Measurements from ENCODE around the gene PRKCI. TPM values are rescaled to one million over a fixed set of nuclear protein-coding genes. Genes with fewer than 3 reads are reported as not detected.
"Not testable (repeated sequence)": the region's sequence is repeated elsewhere in the genome, so short reads cannot be mapped to it uniquely, and the experiment has no call there.

PRKCI gene
- total RNA-seq, 1 donor from 2014 or later: 167 TPM

DNA sequence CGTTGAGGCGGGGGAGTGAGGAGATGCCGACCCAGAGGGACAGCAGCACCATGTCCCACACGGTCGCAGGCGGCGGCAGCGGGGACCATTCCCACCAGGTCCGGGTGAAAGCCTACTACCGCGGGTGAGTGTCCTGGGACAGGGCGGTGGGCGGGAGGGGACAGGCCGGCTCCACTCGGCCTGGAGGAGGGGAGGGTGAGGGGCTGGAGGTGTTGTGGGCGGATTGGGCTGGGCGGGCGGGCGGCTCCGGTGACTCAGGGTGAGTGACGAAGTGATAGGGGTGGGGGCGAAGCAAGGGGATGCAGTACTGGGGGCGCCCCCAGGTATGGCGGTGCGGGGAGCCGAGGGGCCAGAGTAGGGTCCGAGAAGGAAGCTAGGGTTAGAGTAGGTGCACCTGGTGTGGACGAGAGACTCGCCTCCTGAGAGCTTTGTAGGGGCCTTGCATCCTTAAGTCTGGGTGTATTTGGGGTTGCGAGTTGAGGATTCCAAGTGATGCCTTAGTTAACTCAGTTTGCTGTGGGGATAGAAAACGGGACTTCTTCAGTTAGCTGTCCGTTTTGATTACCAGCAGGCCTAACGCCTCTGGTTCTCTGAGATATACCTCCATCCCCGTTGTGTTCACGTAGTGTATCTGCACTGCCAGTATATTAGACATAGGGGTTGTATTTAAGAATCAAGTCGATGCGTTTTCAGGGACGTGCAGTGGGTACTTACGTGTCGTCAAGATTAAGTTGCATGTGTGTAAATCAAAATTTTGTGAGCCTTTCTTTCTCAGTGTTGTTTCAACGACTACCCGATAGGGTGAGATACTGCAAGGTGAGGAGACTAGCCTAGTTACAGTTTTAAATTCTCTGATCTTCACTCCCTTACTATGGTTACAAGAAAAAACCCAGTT, 670 bp downstream of the PRKCI start:
- DNase-seq (ENCODE audit: low read depth): peak; percentile 46

DNA sequence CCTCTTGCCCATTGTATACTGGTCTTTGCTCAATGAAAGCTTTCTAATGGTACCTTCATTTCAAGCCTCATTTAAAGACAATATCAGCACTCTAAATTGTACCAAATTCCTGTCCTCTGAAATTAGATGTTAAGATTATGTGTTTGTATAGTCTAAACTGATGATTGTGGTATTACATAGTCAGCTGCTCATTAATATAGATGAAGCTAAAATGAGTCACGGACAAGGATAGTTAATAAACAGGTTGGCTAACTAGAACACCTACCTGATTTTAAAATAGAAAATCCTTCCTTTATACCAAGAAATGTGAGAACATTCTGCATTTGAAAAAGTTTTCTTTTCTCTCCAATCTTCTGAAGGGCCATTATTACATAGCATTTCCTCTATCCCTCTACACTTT, 2.9 kb downstream of the PRKCI start:
- DNase-seq (ENCODE audit: low read depth): peak; percentile 70

DNA sequence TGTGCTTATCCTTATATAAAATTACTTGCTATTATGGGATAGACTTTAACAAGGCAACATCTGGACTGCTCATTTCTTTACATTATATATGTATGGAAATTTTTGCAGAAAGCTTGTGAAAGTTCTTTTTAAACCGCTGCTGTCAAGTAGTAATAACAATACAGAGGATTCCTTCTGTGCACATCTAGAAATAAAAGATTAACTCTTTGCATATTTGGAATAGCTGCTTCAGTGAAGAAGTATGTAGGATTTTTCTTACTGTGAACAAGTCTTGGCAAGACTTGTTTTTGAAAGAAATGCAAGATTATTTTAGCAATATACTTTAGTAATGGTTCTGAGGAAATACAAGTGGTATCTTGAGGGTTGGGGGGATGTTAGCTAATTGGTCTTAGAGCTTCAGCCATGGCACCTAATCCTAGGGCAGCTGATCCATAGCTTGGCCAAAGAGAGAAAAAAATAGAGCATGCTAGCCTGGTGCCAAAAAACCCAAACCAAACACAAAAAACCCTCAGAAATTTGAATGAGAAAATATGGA, 4.3 kb downstream of the PRKCI start:
- peak; percentile 80 for DNase-seq (ENCODE audit: low read depth)

DNA sequence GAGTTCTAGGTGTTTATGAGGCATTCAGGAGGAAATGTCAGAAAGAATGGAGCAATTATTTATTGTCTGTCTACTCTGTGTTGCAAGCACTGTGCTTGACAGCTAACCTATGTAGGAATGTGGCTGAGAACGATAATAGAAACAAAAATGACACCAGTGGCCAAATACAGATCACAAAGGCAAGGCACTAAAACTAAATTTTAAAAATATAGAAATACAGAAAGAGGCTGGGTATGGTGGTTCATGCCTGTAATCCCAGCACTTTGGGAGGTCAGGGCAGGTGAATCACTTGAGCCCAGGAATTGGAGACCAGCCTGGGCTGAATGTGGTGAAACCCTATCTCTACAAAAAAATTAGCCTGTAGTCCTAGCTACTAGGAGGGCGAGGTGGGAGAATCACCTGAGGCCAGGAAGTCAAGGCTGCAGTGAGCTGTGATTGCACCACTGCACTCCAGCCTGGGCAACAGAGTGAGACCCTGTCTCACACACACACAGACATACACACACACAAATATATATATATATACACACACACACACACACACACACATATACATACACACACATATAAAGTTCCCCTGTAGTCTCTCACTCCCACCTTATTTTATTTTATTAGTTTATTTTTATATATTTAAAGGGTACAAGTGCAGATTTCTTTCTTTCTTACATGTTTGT, 6.0 kb downstream of the PRKCI start:
- peak; percentile 87 for DNase-seq (ENCODE audit: low read depth)

DNA sequence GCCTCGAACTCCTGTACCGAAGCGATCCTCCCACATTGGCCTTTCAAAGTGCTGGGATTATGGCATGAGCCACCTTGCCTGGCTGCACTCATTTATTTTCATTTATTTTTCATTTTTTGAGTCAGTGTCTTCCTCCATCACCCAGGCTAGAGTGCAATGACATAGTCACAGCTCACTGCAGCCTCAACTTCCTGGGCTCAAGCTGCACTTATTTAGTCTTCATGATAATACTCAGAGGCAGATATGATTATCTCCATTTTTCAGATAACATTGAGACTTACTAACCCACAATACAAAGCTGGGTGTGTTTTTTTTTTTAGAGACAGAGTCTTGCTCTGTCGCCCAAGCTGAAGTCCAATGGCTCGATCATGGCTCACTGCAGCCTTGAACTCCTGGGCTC, 10.0 kb downstream of the PRKCI start:
- peak; percentile 32 for DNase-seq (ENCODE audit: low read depth)

DNA sequence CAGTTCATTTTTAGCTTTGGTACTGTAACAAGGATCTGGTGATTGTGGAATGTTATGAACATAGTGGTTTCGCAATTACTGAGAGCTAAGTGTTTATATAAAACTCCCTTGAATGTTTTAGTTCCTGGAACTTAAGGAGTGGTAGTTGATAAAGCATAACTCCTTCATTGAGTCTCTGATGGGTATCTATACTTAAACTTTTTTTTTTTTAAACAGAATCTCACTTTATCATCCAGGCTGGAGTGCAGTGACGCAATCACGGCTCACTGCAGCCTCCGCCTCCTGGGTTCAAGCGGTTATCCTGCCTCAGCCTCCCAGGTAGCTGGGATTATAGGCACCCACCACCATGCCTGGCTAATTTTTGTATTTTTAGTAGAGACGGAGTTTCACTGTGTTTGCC, 11.3 kb downstream of the PRKCI start:
- DNase-seq (ENCODE audit: low read depth): peak; percentile 91

DNA sequence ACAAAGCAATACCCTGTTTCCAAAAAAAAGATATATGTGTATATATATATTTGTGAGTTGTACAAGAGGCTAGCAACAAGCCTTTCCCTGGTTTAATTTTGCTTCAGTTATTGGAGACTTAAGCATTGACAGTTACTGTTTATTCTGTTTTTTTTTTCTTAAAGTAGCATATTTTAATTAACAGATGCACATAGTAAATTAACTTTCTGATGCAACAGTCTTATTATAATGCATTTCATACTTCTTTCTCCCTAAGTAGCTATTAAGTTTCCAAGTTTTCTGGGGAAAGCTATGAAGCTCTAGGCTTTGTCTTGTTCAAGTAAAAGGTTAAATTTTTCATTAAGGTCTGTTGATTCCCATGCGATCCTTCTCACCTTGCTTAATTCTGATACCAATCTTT, 17.9 kb downstream of the PRKCI start:
- no peak for DNase-seq (ENCODE audit: low read depth)

DNA sequence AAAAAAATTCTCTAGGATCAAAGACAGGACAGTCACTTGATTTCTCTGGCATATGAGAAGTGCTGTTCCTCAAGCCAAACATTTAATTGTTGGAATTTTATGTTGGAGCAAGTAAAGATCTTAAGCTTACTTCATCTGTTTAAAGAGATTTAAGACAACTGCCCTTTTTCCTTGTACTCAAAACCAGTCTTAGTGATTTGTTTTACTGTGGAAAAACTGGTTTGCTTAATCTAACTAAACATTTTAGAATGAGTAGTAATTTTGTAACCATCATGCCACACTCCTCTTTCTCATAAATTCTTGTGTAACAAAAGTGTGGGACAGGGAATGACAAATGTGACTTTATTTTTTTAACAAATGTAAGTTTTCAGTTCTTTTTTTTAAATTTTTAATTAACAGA, 18.4 kb downstream of the PRKCI start:
- no peak for DNase-seq (ENCODE audit: low read depth)

DNA sequence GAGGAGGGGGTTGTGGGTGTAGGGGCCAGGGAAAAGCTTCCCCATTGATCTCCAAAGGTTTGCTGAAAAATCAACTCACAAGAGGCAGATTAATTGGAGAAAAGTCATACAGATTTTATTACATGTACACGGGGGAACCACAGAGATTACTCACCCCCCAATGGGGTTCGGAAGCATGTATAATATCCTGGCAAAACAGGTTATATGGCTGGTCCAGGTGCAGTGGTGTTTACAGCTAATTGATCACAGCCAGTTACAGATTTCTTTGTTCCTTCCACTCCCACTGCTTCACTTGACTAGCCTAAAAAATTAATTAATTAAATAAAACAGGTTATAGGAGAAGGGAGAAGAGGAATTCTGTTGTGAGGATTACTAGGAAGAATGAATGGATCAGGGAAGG, 22.4 kb downstream of the PRKCI start:
- no peak for DNase-seq (ENCODE audit: low read depth)

DNA sequence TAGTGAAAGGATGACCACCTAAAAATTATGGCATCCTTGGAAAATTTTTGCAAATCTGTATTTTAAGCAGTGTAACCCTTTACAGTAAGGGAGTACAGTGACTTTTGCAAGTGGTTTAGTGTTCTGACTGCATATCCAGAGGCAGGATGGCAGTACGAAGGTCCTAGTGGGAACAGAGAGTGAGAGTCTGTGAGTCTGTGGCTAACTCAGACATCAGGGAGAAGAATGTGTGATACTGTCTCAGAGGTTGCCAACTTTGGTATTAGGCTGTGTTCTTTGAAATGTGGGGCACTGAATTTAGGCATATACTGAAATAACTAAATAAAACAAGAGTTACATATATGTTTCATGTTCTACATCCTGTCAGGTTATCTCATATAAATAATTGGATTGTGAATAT, 25.7 kb downstream of the PRKCI start:
- no peak for DNase-seq (ENCODE audit: low read depth)

DNA sequence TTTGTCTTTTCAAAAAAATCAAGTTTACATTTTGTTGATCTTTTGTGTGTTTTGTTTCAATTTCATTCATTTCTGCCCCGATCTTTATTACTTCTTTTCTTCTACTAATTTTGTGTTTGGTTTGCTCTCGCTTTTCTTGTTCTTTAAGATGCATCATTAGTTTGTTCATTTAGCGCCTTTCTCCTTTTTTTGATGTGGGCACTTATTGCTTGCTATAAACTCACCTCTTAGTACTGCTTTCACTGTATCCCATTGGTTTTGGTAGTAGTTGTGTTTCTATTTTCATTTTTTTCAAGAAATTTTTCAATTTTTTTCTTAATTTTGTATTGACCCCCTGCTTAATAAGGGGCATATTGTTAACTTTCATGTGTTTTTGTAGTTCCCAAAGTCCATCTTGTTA, 34.4 kb downstream of the PRKCI start:
- DNase-seq (ENCODE audit: low read depth): no peak

DNA sequence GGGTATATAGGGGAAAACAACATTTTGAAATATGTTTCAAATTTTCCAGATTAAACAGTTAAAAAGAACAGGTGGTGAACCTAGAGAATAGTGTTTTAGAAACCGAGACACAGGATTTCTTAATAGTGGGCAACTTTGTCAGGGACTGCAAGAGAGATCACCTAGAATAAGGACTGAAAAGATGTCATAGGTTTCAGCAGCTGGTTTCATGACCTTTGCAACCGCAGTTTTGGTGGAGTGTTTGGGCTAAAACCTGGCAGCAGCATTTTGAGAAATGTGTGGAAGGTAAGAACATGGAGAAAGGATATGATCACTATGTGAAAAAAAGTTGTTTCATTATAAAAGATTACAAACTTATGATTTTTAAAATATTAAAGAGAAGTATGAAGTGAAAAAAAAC, 34.9 kb downstream of the PRKCI start:
- DNase-seq (ENCODE audit: low read depth): no peak

DNA sequence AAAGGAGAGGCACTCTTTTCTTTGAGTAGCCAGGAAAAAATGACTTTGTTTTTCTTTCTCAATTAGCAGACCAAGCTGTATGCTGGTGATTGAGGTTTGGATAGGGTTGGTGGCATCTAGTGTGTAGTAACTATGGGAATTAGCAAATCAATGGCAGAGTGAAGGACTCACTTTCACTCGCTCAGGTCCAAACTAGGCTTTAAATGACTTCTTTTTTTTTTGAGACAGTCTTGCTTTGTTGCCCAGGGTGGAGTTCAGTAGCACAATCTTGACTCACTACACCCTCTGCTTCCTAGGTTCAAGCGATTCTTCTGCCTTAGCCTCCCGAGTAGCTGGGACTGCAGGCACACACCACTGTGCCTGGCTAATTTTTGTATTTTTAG, 35.9 kb downstream of the PRKCI start:
- DNase-seq (ENCODE audit: low read depth): peak; percentile 30

DNA sequence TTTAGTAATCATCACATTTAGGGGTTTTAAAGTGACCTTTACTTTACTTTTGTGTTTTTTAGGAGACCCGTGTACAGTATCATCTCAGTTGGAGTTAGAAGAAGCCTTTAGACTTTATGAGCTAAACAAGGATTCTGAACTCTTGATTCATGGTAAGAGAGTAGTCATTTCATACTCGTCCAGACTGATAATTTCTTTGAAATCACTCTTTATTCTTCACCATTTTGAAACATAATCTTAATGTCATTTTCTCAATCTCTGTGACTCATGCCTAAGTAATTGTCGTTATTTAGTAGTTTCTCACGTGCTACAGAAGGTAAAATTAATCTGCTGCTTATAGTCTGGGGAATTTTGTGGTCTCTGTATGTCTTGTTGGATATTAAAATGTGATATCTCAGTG, 37.7 kb downstream of the PRKCI start:
- DNase-seq (ENCODE audit: low read depth): no peak

DNA sequence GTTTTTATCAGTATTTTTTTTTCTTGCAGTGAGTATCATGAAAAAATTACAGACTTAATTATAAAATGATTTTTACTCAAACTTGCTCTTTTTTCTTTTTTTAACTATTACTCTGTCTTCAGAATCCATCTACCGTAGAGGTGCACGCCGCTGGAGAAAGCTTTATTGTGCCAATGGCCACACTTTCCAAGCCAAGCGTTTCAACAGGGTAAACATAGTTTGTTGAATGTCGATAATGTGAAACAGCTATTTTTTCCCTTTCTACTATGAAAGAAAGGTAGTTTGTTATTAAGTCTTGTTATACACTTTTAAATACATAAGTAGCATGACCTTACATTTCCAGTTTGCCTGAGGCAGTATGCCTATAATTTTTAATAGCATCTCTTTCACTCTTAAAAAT, 45.6 kb downstream of the PRKCI start:
- DNase-seq (ENCODE audit: low read depth): no peak

DNA sequence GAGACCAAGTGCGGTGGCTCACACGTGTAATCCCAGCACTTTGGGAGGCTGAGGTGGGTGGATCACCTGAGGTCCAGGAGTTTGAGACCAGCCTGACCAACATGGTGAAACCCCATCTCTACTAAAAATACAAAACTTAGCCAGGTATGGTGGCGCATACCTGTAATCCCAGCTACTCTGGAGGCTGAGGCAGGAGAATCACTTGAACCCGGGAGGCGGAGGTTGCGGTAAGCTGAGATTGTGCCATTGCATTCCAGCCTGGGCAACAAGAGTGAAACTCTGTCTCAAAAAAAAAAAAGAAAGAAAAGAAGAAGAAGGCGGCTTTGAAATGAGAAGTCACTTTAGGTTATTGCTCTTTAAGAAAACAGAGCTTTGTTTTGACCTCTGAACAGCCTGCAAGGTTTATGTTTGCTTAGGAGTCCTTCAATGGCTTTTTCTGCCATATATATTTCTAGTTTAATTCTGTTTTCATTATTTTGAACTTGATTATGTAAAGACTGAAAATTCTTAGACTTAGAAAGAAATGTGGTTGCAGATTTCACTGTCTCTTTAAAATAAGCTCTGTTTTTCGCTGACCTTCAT, 47.5 kb downstream of the PRKCI start:
- DNase-seq (ENCODE audit: low read depth): not testable (repeated sequence)

DNA sequence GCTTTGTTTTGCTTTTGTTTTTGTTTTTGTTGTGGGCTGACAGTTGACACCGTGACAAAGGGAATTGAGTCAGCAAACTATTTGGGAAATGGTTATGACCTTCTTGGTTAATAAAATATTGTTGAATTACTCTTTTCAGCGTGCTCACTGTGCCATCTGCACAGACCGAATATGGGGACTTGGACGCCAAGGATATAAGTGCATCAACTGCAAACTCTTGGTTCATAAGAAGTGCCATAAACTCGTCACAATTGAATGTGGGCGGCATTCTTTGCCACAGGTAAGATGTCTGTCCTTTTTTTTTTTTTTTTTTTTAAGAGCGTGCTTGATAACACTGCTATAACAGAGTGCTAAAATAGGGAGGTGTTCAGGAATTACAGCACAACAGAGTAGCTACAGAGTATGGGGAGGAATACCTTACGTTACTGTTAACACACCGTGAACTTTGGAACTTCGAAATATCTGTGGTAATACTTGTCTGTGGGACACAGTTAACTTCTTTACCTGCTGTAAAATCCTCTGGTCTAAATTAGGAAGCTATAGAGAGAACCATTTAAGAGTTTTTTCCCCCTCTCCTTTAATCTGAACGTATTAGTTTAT, 48.2 kb downstream of the PRKCI start:
- no peak for DNase-seq (ENCODE audit: low read depth)

DNA sequence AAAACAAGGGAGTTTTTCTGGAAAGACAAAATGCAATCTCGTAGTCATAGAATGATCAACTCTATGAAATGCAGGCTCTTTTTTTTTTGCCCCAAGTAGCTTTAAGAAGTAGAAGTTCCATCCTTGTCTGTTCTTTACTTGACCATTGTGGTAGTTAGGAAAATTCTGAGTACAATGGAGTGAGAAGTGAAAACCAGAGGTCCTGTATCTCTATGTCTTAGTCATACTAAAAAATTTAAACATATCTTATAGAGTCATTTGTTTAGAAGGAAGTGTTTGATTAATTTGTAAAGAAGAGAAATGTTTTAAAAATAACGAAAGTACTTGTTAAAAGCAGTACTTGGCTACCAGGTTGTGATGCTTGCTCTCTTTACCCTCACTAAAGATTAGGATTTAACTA, 52.4 kb downstream of the PRKCI start:
- no peak for DNase-seq (ENCODE audit: low read depth)

DNA sequence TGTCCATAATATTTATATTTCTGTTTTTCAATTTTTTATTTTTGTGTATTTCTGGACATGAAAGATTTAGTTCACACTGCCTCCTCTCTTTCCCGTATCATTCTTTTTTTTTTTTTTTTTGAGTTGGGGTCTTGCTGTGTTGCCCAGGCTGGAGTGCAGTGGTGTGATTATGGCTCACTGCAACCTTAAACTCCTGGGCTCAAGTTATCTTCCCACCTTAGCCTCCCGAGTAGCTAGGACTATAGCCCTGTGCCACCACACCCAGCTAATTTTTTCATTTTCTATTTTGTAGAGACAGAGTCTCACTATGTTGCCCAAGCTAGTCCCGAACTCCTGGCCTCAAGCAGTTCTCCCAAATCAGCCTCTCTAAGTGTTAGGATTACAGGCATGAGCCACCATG, 53.6 kb downstream of the PRKCI start:
- DNase-seq (ENCODE audit: low read depth): no peak

DNA sequence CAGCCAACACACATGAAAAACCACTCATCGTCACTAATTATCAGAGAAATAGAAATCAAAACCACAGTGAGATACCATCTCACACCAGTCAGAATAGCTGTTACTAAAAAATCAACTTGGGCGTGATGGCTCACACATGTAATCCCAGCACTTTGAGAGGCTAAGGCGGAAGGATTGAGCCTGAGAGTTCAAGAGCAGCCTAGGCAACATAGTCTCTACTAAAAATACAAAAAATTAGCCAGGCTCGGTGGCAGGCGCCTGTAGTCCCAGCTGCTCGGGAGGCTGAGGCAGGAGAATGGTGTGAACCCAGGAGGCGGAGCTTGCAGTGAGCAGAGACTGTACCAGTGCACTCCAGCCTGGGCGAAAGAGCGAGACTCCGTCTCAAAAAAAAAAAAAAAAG, 55.1 kb downstream of the PRKCI start:
- not testable (repeated sequence) for DNase-seq (ENCODE audit: low read depth)

DNA sequence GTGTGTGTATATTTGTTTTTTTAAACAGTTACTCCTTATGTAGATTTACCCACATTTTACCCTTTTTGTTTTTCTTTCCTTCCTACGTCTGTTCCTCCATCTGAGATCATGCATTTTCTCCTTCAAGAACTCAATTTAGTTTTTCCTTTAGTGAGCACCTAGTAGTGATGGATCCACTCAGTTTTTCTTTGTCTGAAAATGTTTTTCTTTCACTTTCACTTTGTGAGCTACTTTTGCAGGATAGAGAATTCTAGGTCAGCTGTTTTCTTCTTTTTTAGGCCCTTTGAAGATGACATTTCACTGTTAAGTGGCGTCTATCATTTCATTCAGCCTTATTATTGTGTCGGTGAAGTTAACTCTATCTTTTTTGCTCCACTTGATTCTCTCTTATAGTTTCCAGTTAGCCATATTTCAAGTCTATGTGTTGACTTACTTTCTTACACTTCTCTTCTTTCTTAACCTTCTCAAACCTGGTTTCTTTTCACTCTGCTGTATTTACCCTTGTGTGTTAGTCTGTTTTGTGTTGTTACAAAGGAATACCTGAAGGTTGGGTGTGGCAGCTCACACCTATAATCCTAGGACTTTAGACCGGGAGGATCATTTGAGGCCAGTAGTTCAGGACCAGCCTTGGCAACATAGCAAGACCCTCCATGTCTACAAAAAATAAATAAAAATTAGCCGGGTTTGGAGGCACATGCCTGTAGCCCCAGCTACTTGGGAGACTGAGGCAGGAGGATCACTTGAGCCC, 55.8 kb downstream of the PRKCI start:
- no peak for DNase-seq (ENCODE audit: low read depth)

DNA sequence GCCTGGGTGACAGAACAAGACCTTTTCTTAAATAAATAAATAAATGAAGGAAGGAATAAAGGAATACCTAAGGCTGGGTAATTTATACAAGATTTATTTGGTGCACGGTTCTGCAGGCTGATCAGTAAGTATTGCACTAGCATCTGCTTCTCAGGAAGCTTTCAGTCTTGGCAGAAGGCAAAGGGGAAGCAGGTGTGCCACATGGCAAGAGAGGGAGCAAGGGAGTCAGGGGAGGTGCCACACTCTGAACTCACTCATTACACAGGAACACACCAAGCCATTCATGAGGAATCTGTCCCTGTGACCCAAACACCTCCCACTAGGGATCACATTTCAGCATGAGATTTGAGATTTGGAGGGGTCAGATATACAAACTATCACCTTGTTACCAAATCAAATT, 56.4 kb downstream of the PRKCI start:
- no peak for DNase-seq (ENCODE audit: low read depth)
